GM21360 (cell line): ENCODE results near the gene ZNF485.

Experiments used
- ATAC-seq: cut with Tn5 transposase; IDR thresholded peaks from one replicate; pipeline ENCODE4 v1.9.1; 2021; ENCODE audit warnings: mild to moderate bottlenecking, moderate library complexity; ENCODE audit not compliant: unreplicated experiment

The ZNF485 gene

GRCh38 chr10:43667317-43667731 lies 61.1 kb downstream of the ZNF485 start:
- no peak for ATAC-seq
